ENCODE results near the gene PIR. TPM values are rescaled to one million over a fixed set of nuclear protein-coding genes. Genes with fewer than 3 reads are reported as not detected.

PIR gene
- total RNA-seq, 6 experiments from 2014 or later: 13.3 to 42.1 (median 23.1) TPM

- Histone ChIP-seq H3K27me3 (no peaks in the 10 kb centered on the region), H3K4me1 (peaks cover 0 to 16% (median 0%) of the 10 kb centered on the region in 4 donors), H3K36me3 (no peaks in the 10 kb centered on the region), H3K4me3 (no peak overlapping the region), H3K27ac (peak overlapping the region in 1 of 3 donors; percentile 15), H3K9me3 (no peaks in the 10 kb centered on the region)
- 38% methylated on average over 1 of the region's 1 CpG for WGBS (ENCODE audit: insufficient coverage, low coverage, low lambda C conversion rate, missing lambda C conversion rate)
- ATAC-seq (peak; percentile 51 to 82 (median 66)), DNase-seq (peak in 1 of 3 donors; percentile 41)
- intact Hi-C loops (cut with DNase I): no loop called here
- TF ChIP-seq, protein P1, sequence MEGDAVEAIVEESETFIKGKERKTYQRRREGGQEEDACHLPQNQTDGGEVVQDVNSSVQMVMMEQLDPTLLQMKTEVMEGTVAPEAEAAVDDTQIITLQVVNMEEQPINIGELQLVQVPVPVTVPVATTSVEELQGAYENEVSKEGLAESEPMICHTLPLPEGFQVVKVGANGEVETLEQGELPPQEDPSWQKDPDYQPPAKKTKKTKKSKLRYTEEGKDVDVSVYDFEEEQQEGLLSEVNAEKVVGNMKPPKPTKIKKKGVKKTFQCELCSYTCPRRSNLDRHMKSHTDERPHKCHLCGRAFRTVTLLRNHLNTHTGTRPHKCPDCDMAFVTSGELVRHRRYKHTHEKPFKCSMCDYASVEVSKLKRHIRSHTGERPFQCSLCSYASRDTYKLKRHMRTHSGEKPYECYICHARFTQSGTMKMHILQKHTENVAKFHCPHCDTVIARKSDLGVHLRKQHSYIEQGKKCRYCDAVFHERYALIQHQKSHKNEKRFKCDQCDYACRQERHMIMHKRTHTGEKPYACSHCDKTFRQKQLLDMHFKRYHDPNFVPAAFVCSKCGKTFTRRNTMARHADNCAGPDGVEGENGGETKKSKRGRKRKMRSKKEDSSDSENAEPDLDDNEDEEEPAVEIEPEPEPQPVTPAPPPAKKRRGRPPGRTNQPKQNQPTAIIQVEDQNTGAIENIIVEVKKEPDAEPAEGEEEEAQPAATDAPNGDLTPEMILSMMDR (IDR thresholded peaks at IDR 0.05): no peak
- no peak for TF ChIP-seq POLR2A (IDR thresholded peaks at IDR 0.05)
These were observed 55.4 kb downstream of the PIR start for GRCh38 chrX:15437724-15438123.

DNA sequence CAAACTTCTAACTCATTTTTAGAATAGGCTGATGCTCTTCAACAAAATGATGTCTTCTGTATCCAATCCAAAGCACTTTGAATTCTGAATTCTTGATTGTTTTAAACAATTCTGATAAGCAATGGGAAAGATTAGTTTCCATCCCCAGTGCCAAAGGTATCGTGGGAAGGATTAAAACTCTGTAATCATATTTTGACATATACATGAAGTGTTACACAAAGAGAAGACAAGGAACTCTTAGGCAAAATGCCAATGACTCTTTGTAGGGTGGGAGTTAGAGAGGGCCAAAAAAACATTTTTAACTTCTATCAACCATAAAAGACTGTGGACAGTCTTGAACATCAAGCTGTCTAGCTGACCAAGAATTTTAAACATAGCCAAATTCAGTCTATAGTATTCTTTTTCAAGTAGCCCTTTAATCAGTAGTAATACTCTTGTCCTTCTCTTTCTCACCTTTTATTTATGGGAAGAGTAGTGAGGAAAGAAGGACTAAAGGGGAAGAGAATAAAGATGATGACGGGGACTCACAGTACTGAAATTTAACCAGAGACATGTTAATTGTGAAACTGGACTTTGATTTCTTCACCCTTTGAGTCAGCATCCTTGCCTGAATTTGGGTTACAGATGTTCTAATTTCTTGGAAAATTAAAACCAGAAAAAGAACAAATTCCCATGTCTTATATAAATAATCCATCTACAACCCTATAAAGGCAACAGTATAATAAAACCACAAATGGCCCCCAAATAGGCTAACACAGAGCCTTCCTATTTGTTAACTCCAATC lies 57.1 kb downstream of the PIR start:
- Histone ChIP-seq H3K4me1 (peaks cover 0 to 16% (median 0%) of the 10 kb centered on the region in 4 donors), H3K4me3 (no peak overlapping the region), H3K9me3 (no peaks in the 10 kb centered on the region), H3K27ac (no peak overlapping the region), H3K36me3 (no peaks in the 10 kb centered on the region), H3K27me3 (no peaks in the 10 kb centered on the region)
- intact Hi-C loops (cut with DNase I): no loop called here
- WGBS (ENCODE audit: insufficient coverage, low coverage, low lambda C conversion rate, missing lambda C conversion rate): 31% methylated on average over 2 of the region's 2 CpGs
- TF ChIP-seq POLR2A (IDR thresholded peaks at IDR 0.05): no peak
- TF ChIP-seq, protein P1 (IDR thresholded peaks at IDR 0.05): no peak
- DNase-seq: no peak
- peak in 1 of 4 donors; percentile 38 for ATAC-seq

DNA sequence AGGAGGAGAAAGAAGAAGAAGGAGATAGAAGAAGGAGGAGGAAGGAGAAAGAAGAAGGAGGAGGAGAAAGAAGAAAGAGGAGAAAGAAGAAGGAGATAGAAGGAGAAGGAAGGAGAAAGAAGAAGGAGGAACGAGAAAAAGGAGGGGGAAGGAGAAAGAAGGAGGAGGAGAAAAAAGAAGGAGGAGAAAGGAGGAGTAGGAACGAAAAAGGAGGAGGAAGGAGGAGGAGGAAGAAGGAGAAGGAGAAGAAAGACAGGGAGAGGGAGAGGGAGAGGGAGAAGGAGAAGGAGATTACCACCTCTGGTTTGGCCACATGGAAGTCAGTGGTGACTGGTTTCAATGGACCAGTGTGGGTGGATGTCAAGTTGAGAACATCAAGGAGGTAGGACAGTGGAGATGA lies 58.9 kb downstream of the PIR start:
- Histone ChIP-seq H3K27me3 (no peaks in the 10 kb centered on the region), H3K36me3 (no peaks in the 10 kb centered on the region), H3K27ac (no peak overlapping the region), H3K4me1 (peaks cover 0 to 16% (median 0%) of the 10 kb centered on the region in 4 donors), H3K9me3 (no peaks in the 10 kb centered on the region), H3K4me3 (no peak overlapping the region)
- intact Hi-C loops (cut with DNase I): no loop called here
- ATAC-seq: no peak
- no peak for DNase-seq
- TF ChIP-seq, protein P1 (IDR thresholded peaks at IDR 0.05): no peak
- no peak for TF ChIP-seq POLR2A (IDR thresholded peaks at IDR 0.05)
- 35% methylated on average over 2 of the region's 2 CpGs for WGBS (ENCODE audit: insufficient coverage, low coverage, low lambda C conversion rate, missing lambda C conversion rate)

GRCh38 chrX:15430584-15430983 lies 62.5 kb downstream of the PIR start:
- no peaks in the 10 kb centered on the region for H3K4me1 ChIP-seq
- no peak for DNase-seq
- H3K27me3 ChIP-seq: no peaks in the 10 kb centered on the region
- no peaks in the 10 kb centered on the region for H3K9me3 ChIP-seq
- ATAC-seq: no peak
- no peak overlapping the region for H3K4me3 ChIP-seq
- intact Hi-C loops (cut with DNase I): no loop called here
- H3K36me3 ChIP-seq: peaks cover 0 to 2% (median 0%) of the 10 kb centered on the region in 4 donors
- TF ChIP-seq POLR2A (IDR thresholded peaks at IDR 0.05): no peak
- TF ChIP-seq, protein P1 (IDR thresholded peaks at IDR 0.05): no peak
- no peak overlapping the region for H3K27ac ChIP-seq
- WGBS (ENCODE audit: insufficient coverage, low coverage, low lambda C conversion rate, missing lambda C conversion rate): 25% methylated on average over 1 of the region's 1 CpG
